Upper lobe of left lung (tissue), 6 donors: ENCODE results near the gene PCDH1. TPM values are rescaled to one million over a fixed set of nuclear protein-coding genes. Genes with fewer than 3 reads are reported as not detected.
A peak's percentile ranks its signal among the peaks of the same experiment; 100 is the strongest.
"Not testable (repeated sequence)": the region's sequence is repeated elsewhere in the genome, so short reads cannot be mapped to it uniquely, and the experiment has no call there.

Source experiments
- ATAC-seq, 2 donors: fragments of 200-7000 bp; cut with Tn5 transposase; one replicate each; pipeline ENCODE4 v1.9.1; 2022; ENCODE audit warnings: mild to moderate bottlenecking in 2 of 2, moderate library complexity in 2 of 2; ENCODE audit not compliant: low FRiP score in 2 of 2
- DNase-seq, 2 donors: peaks; one replicate each; pipeline ENCODE4 v3.0.0-alpha.2; 2019 to 2020
- H3K27ac ChIP-seq, 4 donors: fragments of 200-600 bp; sonication (generic); one replicate each; pipeline ENCODE4 v1.5.1; 2016 to 2019
- H3K27me3 ChIP-seq, 4 donors: fragments of 200-600 bp; sonication (generic); one replicate each; pipeline ENCODE4 v1.5.1; 2017 to 2019
- H3K36me3 ChIP-seq, 4 donors: fragments of 200-600 bp; sonication (generic); one replicate each; pipeline ENCODE4 v1.5.1; 2016 to 2019
- H3K4me1 ChIP-seq, 4 donors: fragments of 200-600 bp; sonication (generic); one replicate each; pipeline ENCODE4 v1.5.1; 2018 to 2019
- H3K4me3 ChIP-seq, 4 donors: fragments of 200-600 bp; sonication (generic); one replicate each; pipeline ENCODE4 v1.5.1; 2017 to 2019; ENCODE audit warnings: mild to moderate bottlenecking in 2 of 4, moderate library complexity in 1 of 4
- H3K9me3 ChIP-seq, 4 donors: fragments of 200-600 bp; sonication (generic); one replicate each; pipeline ENCODE4 v1.5.1; 2018 to 2019
- CTCF ChIP-seq, 6 experiments: fragments of 450-650 bp in 4 of 6; fragments of 200-600 bp in 2 of 6; sonication (generic) in 2 of 6; IDR thresholded peaks; one replicate each; pipeline ENCODE4 v1.5.1; 2016 to 2019; ENCODE audit warnings: antibody characterized with exemption in 6 of 6
- EP300 ChIP-seq, 4 donors: sonication (generic); formaldehyde crosslinking; IDR thresholded peaks; one replicate each; pipeline ENCODE4 v1.5.1; 2017; ENCODE audit warnings: antibody characterized with exemption in 4 of 4, control low read depth in 2 of 4
- POLR2A ChIP-seq, 4 donors: fragments of 450-650 bp; IDR thresholded peaks; one replicate each; pipeline ENCODE4 v1.5.1; 2016 to 2017; ENCODE audit warnings: antibody characterized with exemption in 4 of 4, mild to moderate bottlenecking in 2 of 4
- POLR2AphosphoS5 ChIP-seq, 2 donors: sonication (generic); formaldehyde crosslinking; IDR thresholded peaks; one replicate each; pipeline ENCODE4 v1.5.1; 2017; ENCODE audit warnings: antibody characterized with exemption in 2 of 2
- WGBS, 2 donors: methylation state at CpG; one replicate each; pipeline ENCODE4 v1.1.5; 2017 to 2018; 5-methylcytosine and 5-hydroxymethylcytosine counted together
- total RNA-seq, 6 donors: library from RNA; depleted of rRNA in 4 of 6; stranded (reverse); fragments of >200 nt in 4 of 6; gene quantifications; one replicate each; pipeline versions ENCODE4 v1.1.0 to v1.2.1, GENCODE V29; 2016 to 2021
- donor health status: DM: no; HTN: no; CAD: no; lungs with moderate emphysema.
- donor health status: DM: no; HTN: yes; CAD: no; lungs with severe emphysema.

Gene PCDH1
- total RNA-seq, 6 donors from 2014 or later = 41.3 to 133 (median 81.6) TPM

- TF ChIP-seq POLR2A (IDR thresholded peaks at IDR 0.05) = no peak
- no peak for TF ChIP-seq CTCF (IDR thresholded peaks at IDR 0.05)
- TF ChIP-seq POLR2AphosphoS5 (IDR thresholded peaks at IDR 0.05) = no peak
- TF ChIP-seq EP300 (IDR thresholded peaks at IDR 0.05) = no peak
- Histone ChIP-seq H3K27ac (peak overlapping the region; percentile 74 to 88 (median 77)), H3K9me3 (no peaks in the 10 kb centered on the region), H3K27me3 (no peaks in the 10 kb centered on the region), H3K4me1 (peaks cover 18 to 38% (median 29%) of the 10 kb centered on the region in 4 donors), H3K36me3 (no peaks in the 10 kb centered on the region), H3K4me3 (no peak overlapping the region)
- 60 to 75% methylated on average over 3 of the region's 3 CpGs for WGBS, 2 donors
- no peak for DNase-seq
- peak in 1 of 2 donors; percentile 44 for ATAC-seq
Measured at GRCh38 chr5:141821430-141821925, 56.7 kb downstream of the PCDH1 start.

DNA sequence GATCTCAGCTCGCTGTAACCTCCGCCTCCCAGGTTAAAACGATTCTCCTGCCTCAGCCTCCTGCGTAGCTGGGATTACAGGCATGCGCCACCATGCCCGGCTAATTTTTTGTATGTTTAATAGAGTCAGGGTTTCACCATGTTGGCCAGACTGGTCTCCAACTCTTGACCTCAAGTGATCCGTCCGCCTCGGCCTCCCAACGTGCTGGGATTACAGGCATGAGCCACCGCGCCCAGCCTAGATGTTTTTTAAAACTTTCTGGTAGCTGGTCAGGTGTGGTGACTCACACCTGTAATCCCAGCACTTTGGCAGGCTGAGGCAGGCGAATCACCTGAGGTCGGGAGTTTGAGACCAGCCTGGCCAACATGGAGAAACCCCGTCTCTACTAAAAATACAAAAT, 57.5 kb downstream of the PCDH1 start:
- peaks cover 18 to 38% (median 28%) of the 10 kb centered on the region in 4 donors for H3K4me1 ChIP-seq
- H3K27me3 ChIP-seq, DNase-seq, ATAC-seq, H3K9me3 ChIP-seq, H3K36me3 ChIP-seq, H3K4me3 ChIP-seq: not testable (repeated sequence)
- 93% methylated on average over 11 to 15 of the region's 15 CpGs for WGBS, 2 donors
- peak overlapping the region in 3 of 4 donors; percentile 76 to 88 (median 78) for H3K27ac ChIP-seq

DNA sequence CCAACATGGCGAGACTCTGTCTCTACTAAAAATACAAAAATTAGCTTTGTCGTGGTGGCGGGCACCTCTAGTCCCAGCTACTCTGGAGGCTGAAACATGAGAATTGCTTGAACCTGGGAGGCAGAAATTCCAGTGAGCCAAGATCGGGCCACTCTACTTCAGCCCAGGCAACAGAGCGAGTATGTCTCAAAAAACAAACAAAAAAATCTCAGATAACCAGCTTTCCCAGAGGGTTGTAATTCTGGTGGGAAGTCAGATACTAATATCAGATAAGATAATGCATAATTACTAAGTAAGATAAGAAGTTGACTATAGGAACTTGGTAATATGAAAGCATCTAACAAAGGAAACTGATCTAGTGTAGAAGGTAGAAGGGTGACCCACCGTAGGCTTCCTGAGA, 60.6 kb downstream of the PCDH1 start:
- WGBS, 2 donors = 79 to 84% methylated on average over 6 of the region's 6 CpGs
- TF ChIP-seq CTCF (IDR thresholded peaks at IDR 0.05) = no peak
- no peak for TF ChIP-seq POLR2A (IDR thresholded peaks at IDR 0.05)
- TF ChIP-seq POLR2AphosphoS5 (IDR thresholded peaks at IDR 0.05) = no peak
- no peak for TF ChIP-seq EP300 (IDR thresholded peaks at IDR 0.05)
- H3K27ac ChIP-seq = peak overlapping the region; percentile 26 to 69 (median 52)

GRCh38 chr5:141816598-141817399, 61.4 kb downstream of the PCDH1 start:
- Histone ChIP-seq H3K9me3 (no peaks in the 10 kb centered on the region), H3K27ac (peak overlapping the region; percentile 26 to 73 (median 63)), H3K36me3 (no peaks in the 10 kb centered on the region), H3K27me3 (no peaks in the 10 kb centered on the region), H3K4me3 (no peak overlapping the region), H3K4me1 (peaks cover 14 to 28% (median 18%) of the 10 kb centered on the region in 4 donors)
- 31 to 37% methylated on average over 8 to 11 of the region's 11 CpGs for WGBS, 2 donors
- ATAC-seq (no peak), DNase-seq (no peak)
- TF ChIP-seq EP300 (IDR thresholded peaks at IDR 0.05) (no peak), POLR2AphosphoS5 (IDR thresholded peaks at IDR 0.05) (no peak), POLR2A (IDR thresholded peaks at IDR 0.05) (no peak), CTCF (IDR thresholded peaks at IDR 0.05) (no peak)

More for the DNA sequence above, 60.6 kb downstream of the PCDH1 start:
- H3K27me3 ChIP-seq = no peaks in the 10 kb centered on the region
- H3K4me3 ChIP-seq = no peak overlapping the region
- H3K4me1 ChIP-seq = peaks cover 19 to 27% (median 23%) of the 10 kb centered on the region in 4 donors
- ATAC-seq = no peak
- H3K9me3 ChIP-seq = no peaks in the 10 kb centered on the region
- DNase-seq = no peak
- H3K36me3 ChIP-seq = no peaks in the 10 kb centered on the region

DNA sequence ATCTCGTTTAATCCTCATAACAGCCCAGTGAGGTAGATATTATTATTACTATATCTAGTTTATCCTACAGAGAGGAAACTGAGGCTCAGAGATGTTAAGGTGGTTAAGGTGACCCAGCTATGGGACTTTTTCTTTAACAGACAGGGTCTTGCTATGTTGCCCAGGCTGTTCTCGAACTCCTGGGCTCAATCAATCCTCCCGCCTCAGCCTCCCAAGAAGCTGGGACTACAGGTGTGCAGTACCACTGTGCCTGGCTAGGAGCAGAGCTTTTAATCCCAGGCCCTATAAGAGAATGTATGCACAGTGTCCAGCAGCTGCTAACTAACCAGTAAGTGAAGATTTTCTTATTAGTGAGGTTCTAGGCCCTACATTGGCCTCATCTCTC, 62.4 kb downstream of the PCDH1 start:
- Histone ChIP-seq H3K36me3 (no peaks in the 10 kb centered on the region), H3K27ac (peak overlapping the region in 3 of 4 donors; percentile 26 to 73 (median 68)), H3K4me3 (no peak overlapping the region), H3K27me3 (no peaks in the 10 kb centered on the region), H3K4me1 (peaks cover 11 to 23% (median 18%) of the 10 kb centered on the region in 4 donors), H3K9me3 (no peaks in the 10 kb centered on the region)
- 84 to 85% methylated on average over 3 of the region's 3 CpGs for WGBS, 2 donors
- ATAC-seq (no peak), DNase-seq (no peak)
- TF ChIP-seq EP300 (IDR thresholded peaks at IDR 0.05) = no peak
- no peak for TF ChIP-seq POLR2A (IDR thresholded peaks at IDR 0.05)
- TF ChIP-seq CTCF (IDR thresholded peaks at IDR 0.05) = no peak
- no peak for TF ChIP-seq POLR2AphosphoS5 (IDR thresholded peaks at IDR 0.05)
